ENCODE results near the gene KCNA2.

- TF ChIP-seq CTCF (IDR thresholded peaks at IDR 0.05 in 8 of 11, conservative IDR thresholded peaks at IDR 0.05 in 3 of 11) (no peak), POLR2A (IDR thresholded peaks at IDR 0.05) (no peak), POLR2AphosphoS5 (IDR thresholded peaks at IDR 0.05) (no peak)
These were observed 26.7 kb downstream of the KCNA2 start for GRCh38 chr1:110579460-110579859.
